Testis (tissue), 2 donors: Measurements from ENCODE around the gene GADD45G.

Experiments
- CTCF ChIP-seq, 3 experiments: fragments of 450-650 bp in 2 of 3; fragments of 200-600 bp in 1 of 3; sonication (generic) in 1 of 3; IDR thresholded peaks; one replicate each; pipeline ENCODE4 v1.5.1; 2016 to 2019; ENCODE audit warnings: antibody characterized with exemption in 3 of 3, mild to moderate bottlenecking in 2 of 3, moderate library complexity in 1 of 3
- POLR2A ChIP-seq: fragments of 450-650 bp; IDR thresholded peaks from one replicate; pipeline ENCODE4 v1.6.1; 2017; ENCODE audit warnings: antibody characterized with exemption, mild to moderate bottlenecking, moderate library complexity

DNA sequence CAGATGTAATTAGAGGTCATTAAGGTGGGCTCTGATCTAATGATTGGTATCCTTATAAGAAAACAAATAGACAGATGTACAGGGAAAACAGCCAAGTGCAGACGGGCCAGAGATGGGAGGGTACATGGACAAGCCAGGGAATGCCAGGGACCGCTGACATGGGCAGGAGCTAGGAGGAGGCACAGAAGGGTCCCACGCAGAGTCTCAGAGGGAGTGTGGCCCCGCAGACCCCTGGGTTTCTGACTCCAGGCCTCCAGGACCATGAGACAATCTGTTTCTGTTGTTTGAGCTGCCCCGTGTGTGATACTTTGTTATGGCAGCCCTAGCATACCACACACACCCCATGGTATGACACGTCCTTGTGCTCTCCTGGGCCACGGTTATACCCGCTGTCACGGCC lies 29.1 kb downstream of the GADD45G start:
- no peak for TF ChIP-seq CTCF (IDR thresholded peaks at IDR 0.05)
- TF ChIP-seq POLR2A: no peak
